CD4-positive, alpha-beta T cell treated with Interleukin-2 at 100 ng/mL for 4 hours (primary cell): ENCODE measurements around the gene RAB6A.
A peak's percentile ranks its signal among the peaks of the same experiment; 100 is the strongest.
"Not testable (repeated sequence)": the region's sequence is repeated elsewhere in the genome, so short reads cannot be mapped to it uniquely, and the experiment has no call there.

ENCODE experiments used
- DNase-seq: peaks from one replicate; pipeline ENCODE4 v3.0.0-alpha.2; 2020; ENCODE audit warnings: low spot score

Gene RAB6A

DNA sequence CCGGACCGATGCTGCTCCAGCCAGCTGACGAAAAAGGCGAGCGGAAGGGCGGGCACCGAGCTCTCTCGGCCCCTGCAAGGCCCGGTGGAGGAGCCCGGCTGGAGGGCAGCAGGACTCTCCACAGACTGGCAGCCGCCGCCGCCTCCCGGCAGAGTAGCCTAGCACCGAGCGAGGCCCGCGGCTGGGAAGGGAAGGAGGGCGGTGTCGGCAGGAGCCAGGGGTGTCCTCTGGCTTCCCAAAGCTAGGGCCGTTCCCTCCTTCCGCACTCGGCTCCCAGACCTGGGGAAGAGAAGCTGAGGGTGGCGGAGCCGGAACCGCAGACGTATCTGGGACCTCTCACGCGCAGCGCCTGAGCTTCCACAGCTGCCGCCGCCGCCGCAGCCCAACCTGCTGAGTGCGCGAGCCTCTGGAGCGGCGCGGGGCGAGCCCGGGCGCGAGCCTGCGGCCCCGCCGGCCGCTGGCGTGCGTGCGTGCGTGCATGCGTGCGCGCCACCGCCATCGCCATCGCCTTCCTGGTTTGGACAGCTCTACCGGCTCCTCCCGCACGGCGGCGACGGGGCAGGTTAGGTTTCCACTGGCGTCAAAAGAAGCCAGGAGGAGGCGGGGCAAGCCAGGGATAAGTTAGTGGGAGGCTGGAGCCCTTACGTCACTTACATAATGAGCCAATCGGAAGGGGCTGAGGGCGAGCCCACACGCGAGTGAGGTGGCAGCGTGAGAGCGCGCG, at the start of gene RAB6A:
RAB6A (minus strand) TSS at position 396 of the 724 bp plus-strand sequence. CDS start 439 bp downstream, outside the sequence.
- peak; percentile 100 for DNase-seq

DNA sequence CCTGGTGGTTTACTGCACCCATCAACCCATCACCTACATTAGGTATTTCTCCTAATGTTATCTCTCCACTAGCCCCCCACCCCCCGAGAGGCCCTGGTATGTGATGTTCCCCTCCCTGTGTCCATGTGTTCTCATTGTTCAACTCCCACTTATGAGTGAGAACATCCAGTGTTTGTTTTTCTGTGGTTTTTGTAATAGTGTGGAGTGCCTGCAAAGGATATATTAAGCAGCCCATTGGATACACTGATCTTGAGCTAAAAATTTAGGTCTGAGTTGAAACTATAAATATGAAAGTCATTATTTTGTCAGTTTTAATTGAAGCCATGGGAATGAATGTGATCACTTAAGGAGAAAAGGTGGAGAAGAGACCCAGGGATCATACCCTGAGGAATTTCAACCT, 49.8 kb upstream of the RAB6A start:
- DNase-seq: no peak

DNA sequence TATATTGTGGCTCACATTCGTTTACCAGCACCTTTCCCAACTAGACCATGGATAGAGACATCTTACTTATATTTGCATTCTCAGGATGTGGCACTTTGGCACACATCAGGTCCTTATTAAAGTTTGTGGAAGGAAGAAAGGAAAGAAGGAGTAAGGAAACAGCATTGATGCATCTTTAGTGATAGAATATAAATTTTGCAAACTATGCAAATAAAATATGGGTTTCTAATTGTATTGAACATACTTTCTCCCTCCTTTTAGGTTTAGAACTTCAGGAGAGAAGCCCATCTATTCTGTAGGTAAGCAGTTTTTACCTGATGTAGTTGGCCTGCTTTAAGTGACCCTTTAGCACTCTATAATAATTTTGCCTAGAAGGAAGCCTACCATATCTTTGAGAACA, 47.2 kb upstream of the RAB6A start:
- DNase-seq: no peak

DNA sequence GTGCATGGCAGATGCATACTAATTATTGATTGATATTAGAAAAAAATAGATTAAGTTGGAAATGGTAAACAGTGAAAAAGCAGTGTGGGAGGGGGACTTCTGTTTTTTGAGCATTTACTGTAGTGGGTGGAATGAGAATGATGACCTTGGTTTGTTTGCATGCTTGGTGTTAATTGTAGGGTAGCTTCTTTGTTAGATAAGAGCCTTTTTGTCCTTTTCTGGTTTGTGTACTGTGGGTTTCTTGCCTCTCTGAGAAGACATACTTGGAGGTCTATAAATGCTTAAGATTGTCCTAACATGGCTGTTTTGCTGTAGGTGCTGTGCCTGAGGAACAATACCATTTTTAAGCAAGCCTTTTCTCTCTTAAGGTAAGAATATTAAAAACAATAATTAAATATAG, 43.8 kb upstream of the RAB6A start:
- DNase-seq: no peak

DNA sequence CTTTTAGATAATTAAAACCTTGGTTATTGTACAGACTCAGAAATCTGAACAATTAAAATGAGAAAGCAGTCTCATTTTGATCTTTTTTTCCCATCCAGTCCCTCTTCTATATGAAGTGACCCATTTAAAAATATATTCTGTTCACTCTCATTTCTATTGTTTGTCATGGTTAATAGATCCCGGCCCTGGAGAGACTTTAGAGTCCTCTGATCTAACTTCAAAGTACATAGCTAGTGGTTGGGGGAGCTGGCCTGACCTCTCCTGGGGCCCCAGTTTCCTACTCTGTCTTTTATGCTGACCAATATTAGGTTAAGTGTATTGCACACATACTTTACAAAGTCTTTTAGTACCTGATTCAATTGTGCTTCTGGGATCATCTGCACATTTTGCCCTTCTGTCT, 40.3 kb upstream of the RAB6A start:
- no peak for DNase-seq

DNA sequence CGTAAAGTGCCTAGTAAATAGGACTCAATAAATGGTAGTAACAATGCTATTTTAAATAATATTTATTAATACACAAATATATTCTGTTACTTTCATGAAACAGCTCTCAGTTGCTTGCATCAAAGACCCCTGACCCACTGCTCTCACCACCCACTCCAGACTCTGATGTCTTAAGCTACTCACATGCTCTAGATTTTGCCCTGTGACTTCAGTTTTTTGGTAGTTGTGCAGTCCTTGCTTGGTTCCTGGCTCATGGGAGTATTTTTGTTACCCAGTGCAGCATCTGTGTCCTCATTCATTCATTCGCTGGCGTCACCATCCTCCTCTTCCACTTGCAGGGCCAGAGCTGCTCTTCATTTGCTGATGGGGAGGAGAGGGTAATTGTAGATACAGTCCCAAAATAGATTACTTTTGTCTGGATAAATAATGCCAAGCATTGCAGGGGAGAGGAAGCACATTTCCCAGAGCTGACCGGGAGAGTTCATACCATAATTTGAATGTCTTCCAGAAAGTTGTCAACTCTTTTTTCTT, 39.5 kb upstream of the RAB6A start:
- no peak for DNase-seq

DNA sequence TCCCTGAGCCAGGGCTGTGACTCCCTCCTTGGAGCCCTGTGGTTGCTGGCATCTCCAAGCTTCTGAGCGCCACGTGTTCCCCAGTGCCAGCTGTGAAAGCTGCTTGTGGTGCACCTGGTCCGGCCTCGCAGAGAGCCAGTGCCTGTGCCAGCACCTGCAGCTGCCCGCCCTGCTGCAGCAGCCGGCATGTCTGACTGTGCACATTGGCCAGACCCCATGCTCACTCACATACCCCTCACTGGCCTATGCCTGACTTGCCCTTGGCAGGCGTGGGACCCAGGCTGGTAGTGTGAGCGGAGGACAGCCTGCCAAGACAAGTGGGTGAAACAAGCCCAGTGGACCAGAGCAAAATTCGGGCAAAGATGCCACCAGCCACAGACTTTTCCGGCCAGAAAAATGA, 36.6 kb upstream of the RAB6A start:
- no peak for DNase-seq

DNA sequence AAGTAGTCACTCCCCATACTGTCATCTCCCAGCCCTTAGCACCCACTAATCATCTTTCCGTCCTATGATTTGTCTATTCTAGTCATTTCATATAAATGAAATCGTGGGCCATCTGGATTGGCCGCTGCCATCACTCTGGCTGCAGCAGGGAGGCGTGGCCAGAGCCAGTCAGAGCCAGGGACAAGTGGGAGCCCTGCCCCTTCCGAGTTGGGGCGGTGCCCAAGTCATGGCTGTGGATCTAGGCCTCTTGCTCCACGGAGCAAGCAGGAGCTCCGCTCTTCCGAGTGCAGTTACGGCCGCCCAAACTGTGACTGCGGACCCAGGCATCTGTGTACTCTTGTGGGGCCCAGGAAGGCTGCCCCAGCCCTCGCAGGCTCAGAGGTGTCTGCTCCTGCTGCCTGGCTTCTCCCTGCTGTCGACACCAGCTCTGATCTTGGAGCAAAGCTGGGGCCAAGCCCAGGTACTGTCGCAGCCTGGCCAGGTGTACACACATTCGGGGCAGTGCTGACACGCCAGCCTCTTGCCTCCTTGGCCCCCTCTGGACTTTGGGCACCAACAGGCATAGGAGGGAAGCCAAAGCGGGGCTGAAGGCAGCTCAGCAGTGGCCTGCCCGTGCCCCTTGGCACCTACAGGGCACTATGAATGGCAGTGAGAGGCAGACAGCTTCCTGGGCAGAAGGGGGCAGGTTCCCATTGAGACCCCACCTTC, 35.2 kb upstream of the RAB6A start:
- no peak for DNase-seq

DNA sequence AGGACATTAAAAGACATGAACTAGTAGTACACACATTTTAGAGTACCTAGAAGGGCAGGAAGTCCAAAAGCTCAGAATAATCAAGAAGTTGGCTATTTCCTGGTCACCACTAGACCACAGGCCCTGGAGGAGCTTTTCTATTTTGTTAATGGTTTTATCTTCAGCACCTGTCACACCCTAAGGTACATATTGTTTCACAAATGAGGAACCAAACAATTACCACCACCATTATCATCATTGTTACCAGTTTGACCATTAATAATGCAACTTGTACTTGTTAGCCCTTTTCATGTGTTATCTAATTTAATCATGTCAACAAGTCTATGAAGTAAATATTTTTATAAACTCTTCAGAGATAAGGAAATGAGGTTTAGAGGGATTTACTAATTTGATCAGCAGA, 31.7 kb upstream of the RAB6A start:
- DNase-seq: no peak

DNA sequence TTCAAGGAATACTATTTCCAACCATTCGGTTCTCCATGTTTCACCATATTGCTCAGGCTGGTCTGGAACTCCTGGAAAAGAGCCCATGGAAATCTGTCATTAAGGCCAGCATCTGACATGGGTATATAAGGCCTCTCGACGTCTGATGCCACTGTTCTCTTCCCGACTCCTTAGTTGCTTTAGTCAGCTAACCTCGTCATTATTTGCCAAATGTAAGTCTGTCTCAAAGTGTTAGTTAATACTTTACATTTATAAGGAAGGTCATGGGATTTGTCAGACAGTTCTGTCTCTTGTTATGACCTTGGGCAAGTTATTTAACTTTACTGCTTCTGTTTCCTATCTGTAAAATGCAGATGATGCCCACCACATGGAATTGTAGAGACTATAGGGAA, 28.4 kb upstream of the RAB6A start:
- no peak for DNase-seq

DNA sequence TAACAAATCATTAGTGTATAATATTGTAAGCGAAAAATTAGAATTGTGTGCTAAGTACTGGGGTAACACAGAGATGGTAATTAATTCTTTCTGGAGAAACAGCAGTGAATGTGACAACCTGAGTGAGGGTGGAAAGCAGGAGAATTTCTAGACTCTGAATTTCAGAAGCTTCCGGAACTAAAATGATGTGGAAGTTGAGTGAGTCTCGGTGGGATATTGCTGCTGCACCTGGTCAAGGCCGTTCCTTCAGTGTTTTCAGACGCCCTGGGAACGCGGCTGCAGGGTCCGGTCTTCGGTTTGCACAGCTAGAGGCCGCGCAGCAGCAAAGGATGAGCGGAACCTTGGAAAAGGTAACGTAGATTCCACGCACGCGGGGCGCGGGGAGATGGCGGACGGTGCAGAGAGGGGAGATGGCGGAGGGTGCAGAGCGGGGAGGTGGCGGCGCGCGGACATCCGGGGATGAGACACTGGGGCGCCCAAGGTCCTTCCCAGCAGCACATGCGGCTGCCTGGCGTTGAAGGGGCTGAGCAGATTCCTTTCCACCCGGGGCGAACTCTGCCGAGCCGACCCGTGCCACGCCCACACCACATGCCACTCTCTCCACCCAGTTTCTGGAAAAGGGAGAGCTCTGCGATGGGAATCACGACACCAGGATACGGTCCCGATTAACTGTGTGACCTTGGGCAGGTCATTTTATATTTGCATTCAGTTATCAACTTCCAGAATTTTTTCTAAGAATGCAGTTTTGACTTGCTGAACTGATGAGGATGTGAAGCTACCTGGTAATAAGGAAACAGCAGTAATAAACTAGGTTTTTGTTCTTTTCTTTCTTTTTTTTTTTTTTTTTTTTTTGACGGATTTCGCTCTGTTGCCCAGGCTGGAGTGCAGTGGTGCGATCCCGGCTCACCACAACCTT, 27.0 kb upstream of the RAB6A start, which contains the start of gene MRPL48:
MRPL48 (plus strand) TSS at position 232 of the 916 bp plus-strand sequence; CDS start at position 330, 98 bp downstream.
- peak; percentile 88 for DNase-seq

DNA sequence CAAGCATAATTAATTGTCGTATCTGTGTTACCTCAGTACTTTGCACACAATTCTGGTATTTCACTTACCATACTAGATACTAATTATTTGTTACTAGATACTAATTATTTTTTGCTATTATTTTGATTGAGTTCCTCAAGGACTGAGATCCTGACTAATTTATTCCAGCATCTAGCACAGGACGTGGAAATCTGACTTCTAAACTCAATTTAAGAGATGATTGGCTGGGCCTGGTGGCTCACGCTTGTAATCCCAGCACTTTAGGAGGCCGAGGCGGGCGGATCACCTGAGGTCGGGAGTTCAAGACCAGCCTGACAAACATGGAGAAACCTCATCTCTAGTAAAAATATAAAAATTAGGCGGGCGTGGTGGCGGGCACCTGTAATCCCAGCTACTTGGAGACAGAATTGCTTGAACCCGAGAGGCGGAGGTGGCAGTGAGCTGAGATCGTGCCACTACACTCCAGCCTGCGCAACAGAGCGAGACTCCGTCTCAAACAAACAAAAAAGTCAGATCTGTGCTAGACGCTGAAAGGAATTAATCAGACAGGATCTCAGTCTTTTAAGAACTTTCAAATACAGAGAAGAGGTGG, 26.3 kb upstream of the RAB6A start:
- no peak for DNase-seq

DNA sequence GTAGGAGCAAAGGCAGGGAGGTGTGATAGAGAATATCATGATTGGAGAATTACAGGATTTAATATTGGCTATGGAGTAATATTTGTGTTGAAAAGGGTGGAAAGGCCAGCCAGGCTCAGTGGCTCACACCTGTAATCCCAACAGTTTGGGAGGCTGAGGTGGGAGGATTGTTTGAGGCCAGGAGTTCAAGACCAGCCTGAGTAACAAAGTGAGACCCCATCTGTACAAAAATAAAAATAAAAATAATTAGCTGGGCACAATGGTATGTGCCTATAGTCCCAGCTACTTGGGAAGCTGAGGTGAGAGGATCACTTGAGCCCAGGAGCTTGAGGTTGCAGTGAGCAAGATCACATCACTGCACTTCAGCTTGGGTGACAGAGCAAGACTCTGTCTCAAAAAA, 24.6 kb upstream of the RAB6A start:
- not testable (repeated sequence) for DNase-seq

DNA sequence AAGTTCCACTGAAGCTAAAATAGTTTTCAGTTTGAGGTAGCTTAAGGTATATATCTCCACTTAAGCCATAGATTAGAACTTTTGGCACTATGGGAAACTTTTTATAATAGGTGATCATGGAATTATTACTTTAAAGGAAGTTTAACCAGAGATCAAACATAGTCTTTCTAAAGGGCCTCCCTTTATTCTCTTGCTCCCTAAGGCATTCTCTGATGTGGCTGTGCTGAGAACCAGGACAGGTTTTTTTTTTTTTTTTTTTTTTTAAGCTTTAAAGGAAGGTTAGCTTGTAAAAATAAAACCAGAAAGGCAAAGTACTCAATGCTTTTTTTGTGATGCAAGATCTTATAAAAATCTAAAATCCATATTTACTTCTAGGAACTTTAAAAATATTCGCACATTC, 23.9 kb upstream of the RAB6A start:
- no peak for DNase-seq

DNA sequence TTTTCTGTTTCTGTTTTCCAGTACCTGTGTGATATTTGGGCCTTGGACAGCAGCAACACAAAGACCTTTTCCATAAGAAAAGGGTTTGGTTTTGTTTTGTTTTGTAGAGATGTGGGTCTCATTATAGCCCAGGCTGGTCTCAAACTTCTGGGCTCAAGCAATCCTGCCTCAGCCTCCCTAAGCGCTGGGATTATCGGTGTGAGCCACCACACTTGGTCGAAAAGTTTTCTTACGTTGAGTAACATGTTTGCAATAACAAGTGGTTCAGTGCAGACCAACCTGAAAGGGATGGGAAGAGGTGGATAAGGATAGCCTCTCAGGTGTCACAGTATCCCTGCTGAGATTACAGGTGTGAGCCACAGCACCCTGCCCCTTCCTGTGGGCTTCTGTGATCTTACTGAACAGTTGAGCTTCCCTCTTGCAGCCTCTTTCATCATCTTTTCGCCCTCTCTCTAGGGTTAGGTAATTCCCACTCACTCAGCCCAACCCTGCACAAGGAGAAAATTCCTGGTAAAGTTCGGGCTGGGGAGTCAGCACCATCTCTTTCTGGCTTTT, 23.3 kb upstream of the RAB6A start:
- DNase-seq: no peak

DNA sequence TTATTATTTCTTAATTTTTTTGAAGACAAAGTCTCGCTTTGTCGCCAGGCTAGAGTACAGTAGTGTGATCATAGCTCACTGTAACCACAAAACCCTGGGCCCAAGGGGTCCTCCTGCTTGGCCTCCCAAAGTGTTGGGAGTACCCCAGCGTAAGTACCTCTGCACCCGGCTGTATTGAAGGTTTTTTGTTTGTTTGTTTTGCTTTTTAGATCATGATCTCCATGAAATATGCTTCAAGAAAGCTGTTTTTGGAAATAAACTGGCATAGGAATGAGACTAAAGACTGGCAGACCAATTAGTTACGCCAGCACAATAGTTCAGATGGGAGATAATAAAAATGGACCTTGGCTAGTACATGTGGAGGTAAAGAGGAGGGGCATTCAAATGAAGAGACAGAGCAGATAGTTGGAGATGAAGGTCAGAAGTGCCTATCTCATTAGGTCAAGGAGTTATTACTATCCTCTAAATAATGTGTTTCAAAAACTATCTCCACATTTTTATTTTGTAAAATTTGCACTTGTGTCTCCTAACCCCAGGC, 22.7 kb upstream of the RAB6A start:
- no peak for DNase-seq

DNA sequence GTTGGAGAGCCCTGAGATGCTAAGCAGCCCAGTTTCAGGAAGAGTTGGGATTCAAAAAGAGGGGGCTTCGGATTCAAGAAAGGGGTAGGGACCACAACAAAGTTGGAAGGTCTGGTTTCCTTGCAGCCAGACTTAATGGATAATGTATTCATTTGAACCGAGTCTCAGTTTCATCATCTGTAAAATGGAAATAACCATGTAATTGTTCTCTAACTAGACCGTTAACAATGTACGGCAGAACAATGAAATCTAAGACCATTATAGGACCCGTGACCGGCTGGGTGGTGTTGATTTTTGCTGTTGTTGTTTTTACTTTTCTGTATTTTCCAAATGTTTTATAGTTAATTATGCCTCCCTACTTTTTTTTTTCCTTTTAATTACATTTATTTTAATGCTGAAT, 20.4 kb upstream of the RAB6A start:
- DNase-seq: no peak

DNA sequence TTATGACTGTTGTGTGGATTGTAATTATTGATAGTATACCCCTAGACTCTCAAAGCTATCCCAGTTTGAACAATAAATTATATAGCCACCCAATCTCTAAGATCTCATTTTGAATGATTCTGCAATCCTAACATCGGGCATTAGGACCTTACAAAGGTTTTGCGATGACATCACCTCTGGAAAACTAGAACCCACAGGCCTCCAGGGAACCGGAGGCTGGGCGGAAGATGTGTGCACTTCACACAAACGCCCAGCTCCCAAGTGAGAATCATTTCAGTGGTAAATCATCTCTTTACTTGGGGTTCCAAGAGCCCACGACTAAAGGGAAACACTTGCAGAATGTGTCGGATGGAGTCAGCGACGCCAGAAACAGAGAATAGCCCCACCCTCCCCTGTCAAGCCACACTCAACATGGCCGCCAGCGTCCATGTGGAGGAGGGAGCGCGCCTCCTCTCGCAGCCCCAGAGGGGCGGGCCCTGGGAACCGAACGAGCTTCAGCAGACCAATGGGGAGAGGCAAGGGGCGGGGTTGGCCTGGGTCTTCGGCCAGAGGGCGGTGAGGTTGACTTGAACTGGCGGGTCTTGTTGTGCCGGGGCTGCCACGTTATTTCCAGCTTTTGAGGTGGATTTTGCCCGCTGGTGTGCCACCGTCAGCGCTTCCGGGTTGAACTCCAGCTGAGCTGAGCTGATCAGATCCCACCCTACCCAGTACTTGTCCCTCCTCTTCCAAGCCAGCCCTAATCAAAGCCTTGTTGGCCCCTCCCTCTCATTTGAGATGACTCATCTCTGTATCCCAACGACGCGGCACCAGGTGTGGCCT, 18.4 kb upstream of the RAB6A start:
- peak; percentile 98 for DNase-seq

DNA sequence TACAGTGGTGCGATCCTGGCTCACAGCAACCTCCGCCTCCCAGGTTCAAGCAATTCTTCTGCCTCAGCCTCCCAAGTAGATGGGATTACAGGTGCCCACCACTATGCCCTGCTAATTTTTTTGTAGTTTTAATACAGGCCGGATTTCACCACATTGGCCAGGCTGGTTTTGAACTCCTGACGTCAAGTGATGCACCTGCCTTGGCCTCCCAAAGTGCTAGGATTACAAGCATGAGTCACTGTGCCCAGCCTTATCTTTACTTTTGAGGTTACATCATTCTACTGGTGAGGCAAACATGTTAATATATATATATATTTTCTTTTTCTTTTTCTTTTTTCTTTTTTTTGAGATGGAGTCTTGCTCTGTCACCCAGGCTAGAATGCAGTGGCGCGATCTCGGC, 9.9 kb upstream of the RAB6A start:
- not testable (repeated sequence) for DNase-seq

DNA sequence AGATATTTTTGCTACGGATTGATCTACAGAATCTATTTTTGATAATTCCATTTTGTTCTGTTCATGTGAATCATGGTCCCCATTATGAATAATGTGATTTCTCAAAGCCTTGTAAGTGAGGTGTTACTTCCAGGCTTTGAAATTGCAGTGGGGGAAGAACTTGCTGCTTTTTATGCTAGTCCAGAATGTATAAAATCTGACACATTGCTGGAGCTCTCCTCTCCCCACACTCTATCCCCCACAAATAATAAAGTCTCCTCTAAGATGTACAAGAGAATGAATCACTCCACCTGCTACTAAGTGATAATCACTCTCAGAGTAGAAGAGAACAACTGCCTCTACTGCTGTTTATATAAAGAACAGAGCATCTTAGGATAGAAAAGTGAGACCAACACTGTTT, 5.9 kb upstream of the RAB6A start:
- DNase-seq: no peak
